ENCODE measurements around the gene UMODL1. TPM values are rescaled to one million over a fixed set of nuclear protein-coding genes. Genes with fewer than 3 reads are reported as not detected.

UMODL1 gene
- total RNA-seq, 1 donor from 2014 or later = not detected

- Mint-ChIP-seq H3K36me3 (no peaks in the 10 kb centered on the region), H3K27me3 (ENCODE audit: low read depth) (no peaks in the 10 kb centered on the region), H3K27ac (no peak overlapping the region), H3K4me3 (no peak overlapping the region), H3K4me1 (peaks cover 14% of the 10 kb centered on the region), H3K9me3 (peaks cover 6% of the 10 kb centered on the region)
- no peak for DNase-seq (ENCODE audit: low spot score in 2 of 2, unreplicated experiment in 2 of 2)
- no peak for TF ChIP-seq CTCF (IDR thresholded peaks at IDR 0.05; ENCODE audit: unreplicated experiment)
Observed at GRCh38 chr21:42057851-42058437, 13.2 kb upstream of the UMODL1 start.

GRCh38 chr21:42058631-42059111 is 12.4 kb upstream of the UMODL1 start:
- no peaks in the 10 kb centered on the region for H3K9me3 Mint-ChIP-seq
- H3K36me3 Mint-ChIP-seq = no peaks in the 10 kb centered on the region
- TF ChIP-seq CTCF (IDR thresholded peaks at IDR 0.05; ENCODE audit: unreplicated experiment) = no peak
- no peak overlapping the region for H3K27ac Mint-ChIP-seq
- no peak for DNase-seq (ENCODE audit: low spot score in 2 of 2, unreplicated experiment in 2 of 2)
- H3K4me3 Mint-ChIP-seq = no peak overlapping the region
- peaks cover 14% of the 10 kb centered on the region for H3K4me1 Mint-ChIP-seq
- H3K27me3 Mint-ChIP-seq (ENCODE audit: low read depth) = no peaks in the 10 kb centered on the region

- no peak overlapping the region for H3K27ac Mint-ChIP-seq
- DNase-seq (ENCODE audit: low spot score in 2 of 2, unreplicated experiment in 2 of 2) = no peak
- peaks cover 14% of the 10 kb centered on the region for H3K4me1 Mint-ChIP-seq
Observed at GRCh38 chr21:42059141-42059540, 12.0 kb upstream of the UMODL1 start.

GRCh38 chr21:42059721-42060120 is 11.4 kb upstream of the UMODL1 start:
- DNase-seq (ENCODE audit: low spot score in 2 of 2, unreplicated experiment in 2 of 2) = no peak
- Mint-ChIP-seq H3K4me3 (no peak overlapping the region), H3K4me1 (peaks cover 14% of the 10 kb centered on the region), H3K9me3 (no peaks in the 10 kb centered on the region), H3K36me3 (no peaks in the 10 kb centered on the region), H3K27me3 (ENCODE audit: low read depth) (no peaks in the 10 kb centered on the region), H3K27ac (no peak overlapping the region)
- TF ChIP-seq CTCF (IDR thresholded peaks at IDR 0.05; ENCODE audit: unreplicated experiment) = no peak

More at GRCh38 chr21:42059141-42059540, 12.0 kb upstream of the UMODL1 start:
- no peaks in the 10 kb centered on the region for H3K9me3 Mint-ChIP-seq
- no peak overlapping the region for H3K4me3 Mint-ChIP-seq
- H3K27me3 Mint-ChIP-seq (ENCODE audit: low read depth) = no peaks in the 10 kb centered on the region
- no peak for TF ChIP-seq CTCF (IDR thresholded peaks at IDR 0.05; ENCODE audit: unreplicated experiment)
- H3K36me3 Mint-ChIP-seq = no peaks in the 10 kb centered on the region

- Mint-ChIP-seq H3K36me3 (no peaks in the 10 kb centered on the region), H3K4me1 (peaks cover 14% of the 10 kb centered on the region), H3K27me3 (ENCODE audit: low read depth) (no peaks in the 10 kb centered on the region), H3K27ac (no peak overlapping the region), H3K4me3 (no peak overlapping the region), H3K9me3 (no peaks in the 10 kb centered on the region)
- TF ChIP-seq CTCF (IDR thresholded peaks at IDR 0.05; ENCODE audit: unreplicated experiment) = no peak
- DNase-seq (ENCODE audit: low spot score in 2 of 2, unreplicated experiment in 2 of 2) = no peak
Observed at GRCh38 chr21:42060166-42060565, 11.0 kb upstream of the UMODL1 start.
